Naive thymus-derived CD4-positive, alpha-beta T cell (primary cell): ENCODE results near the gene AOAH. TPM values are rescaled to one million over a fixed set of nuclear protein-coding genes. Genes with fewer than 3 reads are reported as not detected.

ENCODE experiments used
- ATAC-seq: fragments of 150-1000 bp; cut with Tn5 transposase; 2 replicates; pipeline ENCODE4 v1.10.0; 2021; ENCODE audit warnings: mild to moderate bottlenecking, moderate library complexity
- CTCF ChIA-PET: fragments of 350-600 bp; sonication (Branson Sonifier 250); formaldehyde crosslinking; loops from one replicate; lab custom pipeline; 2021; ENCODE audit warnings: antibody characterized with exemption; lab: Charles Lee
- POLR2A ChIA-PET: fragments of 350-600 bp; sonication (Branson Sonifier 250); formaldehyde crosslinking; loops from one replicate; lab custom pipeline; 2021; ENCODE audit warnings: antibody characterized with exemption, inconsistent platforms; lab: Charles Lee
- DNase-seq, 9 donors: peaks; one replicate each; pipeline versions ENCODE4 v3.0.0 to v3.0.0-alpha.2; 2020 to 2022; ENCODE audit warnings: mixed read lengths in 1 of 9
- H3K27ac ChIP-seq: one replicate; pipeline ENCODE4 v1.7.0; 2013; ENCODE audit warnings: mild to moderate bottlenecking, low read depth, low read length, moderate library complexity
- H3K27me3 ChIP-seq, 2 donors: one replicate each; pipeline ENCODE4 v1.7.0; 2013; ENCODE audit warnings: low read length in 2 of 2, mild to moderate bottlenecking in 2 of 2, moderate library complexity in 2 of 2; ENCODE audit not compliant: control insufficient read depth in 2 of 2, insufficient read depth in 2 of 2
- H3K36me3 ChIP-seq, 3 experiments: 1 replicate in 2 of 3; 2 replicates in 1 of 3; pipeline ENCODE4 v1.7.0; 2013; ENCODE audit warnings: low read length in 3 of 3, mild to moderate bottlenecking in 3 of 3, moderate library complexity in 1 of 3; ENCODE audit not compliant: insufficient read depth in 3 of 3, control insufficient read depth in 2 of 3
- H3K4me1 ChIP-seq, 2 donors: one replicate each; pipeline ENCODE4 v1.7.0; 2013; ENCODE audit warnings: low read length in 2 of 2, mild to moderate bottlenecking in 2 of 2, moderate library complexity in 1 of 2; ENCODE audit not compliant: control insufficient read depth in 2 of 2, insufficient read depth in 2 of 2
- H3K4me3 ChIP-seq: 2 replicates; pipeline ENCODE4 v1.7.0; 2013; ENCODE audit warnings: mild to moderate bottlenecking, low read length
- H3K9me3 ChIP-seq, 3 experiments: 1 replicate in 2 of 3; 2 replicates in 1 of 3; pipeline ENCODE4 v1.7.0; 2013; ENCODE audit warnings: low read length in 3 of 3; ENCODE audit not compliant: control insufficient read depth in 2 of 3
- H3K27ac Mint-ChIP-seq, 9 donors: one replicate each; pipeline ENCODE4 v1.8.0; 2020 to 2022; ENCODE audit warnings: mixed read lengths in 9 of 9, mild to moderate bottlenecking in 8 of 9, moderate library complexity in 5 of 9, inconsistent platforms in 2 of 9
- H3K27me3 Mint-ChIP-seq, 5 donors: one replicate each; pipeline ENCODE4 v1.8.0; 2021 to 2022; ENCODE audit warnings: mixed read lengths in 5 of 5, mild to moderate bottlenecking in 1 of 5
- H3K36me3 Mint-ChIP-seq, 5 donors: one replicate each; pipeline ENCODE4 v1.8.0; 2020 to 2022; ENCODE audit warnings: mixed read lengths in 5 of 5, mild to moderate bottlenecking in 3 of 5, inconsistent platforms in 1 of 5
- H3K4me1 Mint-ChIP-seq, 7 donors: one replicate each; pipeline ENCODE4 v1.8.0; 2020 to 2022; ENCODE audit warnings: mixed read lengths in 7 of 7, mild to moderate bottlenecking in 3 of 7, inconsistent platforms in 1 of 7
- H3K4me3 Mint-ChIP-seq, 10 donors: one replicate each; pipeline ENCODE4 v1.8.0; 2020 to 2022; ENCODE audit warnings: mild to moderate bottlenecking in 10 of 10, mixed read lengths in 10 of 10, moderate library complexity in 6 of 10, inconsistent platforms in 2 of 10
- H3K9me3 Mint-ChIP-seq, 11 donors: one replicate each; pipeline ENCODE4 v1.8.0; 2020 to 2022; ENCODE audit warnings: mixed read lengths in 11 of 11, mild to moderate bottlenecking in 4 of 11, inconsistent platforms in 1 of 11, moderate library complexity in 1 of 11
- intact Hi-C, 2 donors: fragments of 100-400 bp; cut with micrococcal nuclease; formaldehyde crosslinking; loops; one replicate each; pipeline ENCODE4 v1.15.1; 2023
- polyA plus RNA-seq, 2 donors: library from polyadenylated mRNA; unstranded; fragments of 300-500 nt; fragmentation: Illumina TruSeq; gene quantifications; one replicate each; pipeline ENCODE4 v1.2.3, GENCODE V29; 2021
- total RNA-seq, 6 experiments: library from RNA in 5 of 6; stranded (reverse) in 5 of 6; gene quantifications; 1 replicate in 5 of 6; 2 replicates in 1 of 6; pipeline ENCODE4 v1.2.3 and lab custom pipeline; 2021 to 2026

The AOAH gene
- total and polyA plus RNA-seq, 7 experiments from 2014 or later, result 6.3 to 127 (median 15.5) TPM

DNA sequence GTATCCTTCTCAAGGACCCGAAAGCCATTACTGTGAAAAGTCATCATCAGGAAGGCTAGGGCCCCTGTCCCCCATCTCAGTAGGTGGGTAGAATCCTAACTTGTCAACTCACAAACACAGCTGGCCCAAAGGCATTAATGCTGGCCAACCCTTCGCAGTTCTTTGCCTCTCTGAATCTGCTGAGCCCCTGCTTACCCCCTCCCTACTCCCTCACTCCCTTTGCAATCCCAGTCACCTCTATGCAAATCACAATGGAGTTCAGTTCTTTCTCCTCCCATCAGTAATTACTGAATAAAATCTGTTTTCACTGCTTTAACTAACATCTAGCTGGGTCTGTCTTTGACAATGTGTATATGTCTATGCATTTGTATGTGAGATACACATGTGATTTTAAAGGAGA, 38.1 kb upstream of the AOAH start:
- no peaks in the 10 kb centered on the region for H3K36me3 ChIP-seq
- ChIA-PET CTCF (interaction anchor here (1.7 kb wide), 1 partner anchor 13 kb away, joined by 5 read pairs; no protein-coding TSS in a partner anchor), POLR2A (interaction anchor here (1.3 kb wide), 1 partner anchor 9 kb away, joined by 3 read pairs; no protein-coding TSS in a partner anchor)
- ATAC-seq (no peak), DNase-seq (no peak)
- H3K4me3 ChIP-seq, result no peak overlapping the region
- Mint-ChIP-seq H3K9me3 (peaks cover 0 to 4% (median 0%) of the 10 kb centered on the region in 11 donors), H3K27ac (peak overlapping the region in 2 of 9 donors; percentile 61 to 74), H3K4me1 (peaks cover 12 to 47% (median 36%) of the 10 kb centered on the region in 7 donors), H3K36me3 (peaks cover 0 to 3% (median 0%) of the 10 kb centered on the region in 5 donors), H3K27me3 (peaks cover 0 to 3% (median 0%) of the 10 kb centered on the region in 5 donors), H3K4me3 (no peak overlapping the region)
- intact Hi-C loops, result no loop called here
- no peaks in the 10 kb centered on the region for H3K9me3 ChIP-seq
- H3K4me1 ChIP-seq, result peaks cover 0 to 13% of the 10 kb centered on the region in 2 donors
- no peak overlapping the region for H3K27ac ChIP-seq
- H3K27me3 ChIP-seq, result no peaks in the 10 kb centered on the region

DNA sequence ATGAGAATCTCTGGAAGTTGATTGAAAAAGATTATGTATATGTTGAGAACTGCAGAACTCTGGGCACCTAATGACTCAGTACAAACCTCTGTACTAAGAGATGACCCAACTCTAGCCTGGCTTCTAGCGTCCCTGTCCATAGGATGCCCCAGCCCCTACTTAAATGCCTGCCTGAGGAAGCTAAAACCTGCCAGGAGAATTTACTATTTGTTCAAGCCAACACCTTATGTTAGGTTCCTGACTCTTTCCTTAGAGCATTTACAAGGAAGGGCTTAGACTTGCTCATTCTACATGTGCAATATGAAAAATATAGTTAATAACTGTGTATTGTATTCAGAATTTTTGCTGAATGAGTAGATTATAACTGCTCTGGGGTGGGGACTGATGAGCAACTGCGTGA, 37.5 kb upstream of the AOAH start:
- H3K27me3 ChIP-seq, result no peaks in the 10 kb centered on the region
- intact Hi-C loops, result loop anchor here in 1 of 2 donors (2.0 kb wide), 1 partner anchor 15 kb away; no protein-coding TSS in a partner anchor
- ChIA-PET CTCF (interaction anchor here (1.7 kb wide), 1 partner anchor 13 kb away, joined by 5 read pairs; no protein-coding TSS in a partner anchor), POLR2A (interaction anchor here (1.3 kb wide), 1 partner anchor 8 kb away, joined by 3 read pairs; no protein-coding TSS in a partner anchor)
- DNase-seq (no peak), ATAC-seq (no peak)
- H3K36me3 ChIP-seq, result no peaks in the 10 kb centered on the region
- Mint-ChIP-seq H3K9me3 (peaks cover 0 to 4% (median 0%) of the 10 kb centered on the region in 11 donors), H3K36me3 (peaks cover 0 to 3% (median 0%) of the 10 kb centered on the region in 5 donors), H3K27me3 (peaks cover 0 to 3% (median 0%) of the 10 kb centered on the region in 5 donors), H3K4me3 (no peak overlapping the region), H3K4me1 (peaks cover 10 to 42% (median 33%) of the 10 kb centered on the region in 7 donors), H3K27ac (no peak overlapping the region)
- H3K9me3 ChIP-seq, result no peaks in the 10 kb centered on the region
- no peak overlapping the region for H3K4me3 ChIP-seq
- peaks cover 0 to 13% of the 10 kb centered on the region in 2 donors for H3K4me1 ChIP-seq
- no peak overlapping the region for H3K27ac ChIP-seq

DNA sequence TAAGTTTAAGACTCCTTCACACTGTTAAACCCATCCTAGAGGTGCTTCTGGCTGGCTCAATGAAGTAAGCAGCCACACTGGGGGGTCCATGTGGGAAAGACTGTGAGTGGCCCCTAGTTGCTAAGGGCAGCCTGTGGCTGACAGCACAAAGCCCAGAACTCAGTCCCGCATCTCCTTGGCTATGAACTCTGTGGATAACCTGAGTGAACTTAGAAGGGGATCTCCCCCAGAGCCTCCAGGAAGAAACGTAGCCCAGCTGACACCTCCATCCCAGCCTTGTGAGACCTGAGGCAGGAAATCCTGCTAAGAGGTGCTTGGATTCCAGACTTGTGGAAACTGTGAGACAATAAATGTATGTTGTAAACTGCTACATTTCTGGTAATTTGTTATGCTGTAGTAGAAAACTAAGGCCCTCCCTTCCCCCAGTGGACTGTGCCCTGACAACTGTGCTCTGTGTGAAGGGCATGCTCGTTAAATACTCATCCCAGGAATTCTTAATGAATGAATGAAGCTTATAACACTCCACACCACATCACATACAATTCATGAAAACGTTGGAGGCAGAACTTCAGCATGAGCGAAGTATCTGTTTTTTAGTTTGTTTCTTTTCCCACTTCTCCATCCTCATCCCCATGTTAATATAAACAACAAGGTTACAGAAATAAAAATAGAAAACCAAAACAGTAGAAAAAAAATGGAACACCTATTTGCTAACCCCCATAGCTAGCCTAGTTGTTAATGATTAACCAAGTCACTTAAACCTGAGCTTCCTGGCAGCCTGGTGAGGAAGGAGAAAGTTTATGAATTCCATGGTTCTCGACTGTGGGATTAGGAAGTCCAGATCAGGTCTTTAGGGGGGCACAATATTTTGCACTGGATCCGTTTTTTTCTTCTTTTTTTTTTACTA, 36.8 kb upstream of the AOAH start:
- H3K27me3 ChIP-seq, result no peaks in the 10 kb centered on the region
- intact Hi-C loops, result loop anchor here in 1 of 2 donors (2.0 kb wide), 1 partner anchor 16 kb away; no protein-coding TSS in a partner anchor
- no peak for DNase-seq
- H3K4me1 Mint-ChIP-seq, result peaks cover 10 to 35% (median 25%) of the 10 kb centered on the region in 7 donors
- no peaks in the 10 kb centered on the region for H3K9me3 ChIP-seq
- ChIA-PET POLR2A (interaction anchor here (1.0 kb wide), 1 partner anchor 14 kb away, joined by 3 read pairs; no protein-coding TSS in a partner anchor), CTCF (interaction anchor here (0.7 kb wide), 1 partner anchor 320 kb away, joined by 3 read pairs; no protein-coding TSS in a partner anchor)
- H3K36me3 Mint-ChIP-seq, result peaks cover 0 to 3% (median 0%) of the 10 kb centered on the region in 5 donors
- no peak overlapping the region for H3K27ac ChIP-seq
- peaks cover 0 to 13% of the 10 kb centered on the region in 2 donors for H3K4me1 ChIP-seq
- H3K27me3 Mint-ChIP-seq, result peaks cover 0 to 3% (median 0%) of the 10 kb centered on the region in 5 donors
- no peak overlapping the region for H3K4me3 ChIP-seq
- no peak for ATAC-seq
- H3K4me3 Mint-ChIP-seq, result no peak overlapping the region
- H3K27ac Mint-ChIP-seq, result peak overlapping the region in 2 of 9 donors; percentile 10 to 36
- H3K9me3 Mint-ChIP-seq, result peaks cover 0 to 4% (median 0%) of the 10 kb centered on the region in 11 donors
- no peaks in the 10 kb centered on the region for H3K36me3 ChIP-seq

- H3K27me3 Mint-ChIP-seq, result peaks cover 0 to 3% (median 0%) of the 10 kb centered on the region in 5 donors
- no peak for ATAC-seq
- no peaks in the 10 kb centered on the region for H3K9me3 Mint-ChIP-seq
- H3K4me3 ChIP-seq, result no peak overlapping the region
- no peak overlapping the region for H3K27ac ChIP-seq
- no peaks in the 10 kb centered on the region for H3K27me3 ChIP-seq
- ChIA-PET POLR2A (no interaction called here), CTCF (no interaction called here)
- intact Hi-C loops, result no loop called here
- no peaks in the 10 kb centered on the region for H3K36me3 ChIP-seq
- peaks cover 0 to 3% (median 0%) of the 10 kb centered on the region in 5 donors for H3K36me3 Mint-ChIP-seq
- H3K4me1 ChIP-seq, result no peaks in the 10 kb centered on the region
- no peak overlapping the region for H3K27ac Mint-ChIP-seq
- peaks cover 3 to 13% (median 7%) of the 10 kb centered on the region in 7 donors for H3K4me1 Mint-ChIP-seq
- no peak for DNase-seq
- no peak overlapping the region for H3K4me3 Mint-ChIP-seq
- no peaks in the 10 kb centered on the region for H3K9me3 ChIP-seq
Observed at GRCh38 chr7:36758879-36759278, 34.6 kb upstream of the AOAH start.

GRCh38 chr7:36755484-36755883, 31.2 kb upstream of the AOAH start:
- H3K36me3 Mint-ChIP-seq, result peaks cover 0 to 3% (median 0%) of the 10 kb centered on the region in 5 donors
- no peak for DNase-seq
- POLR2A ChIA-PET, result no interaction called here
- H3K4me1 ChIP-seq, result no peaks in the 10 kb centered on the region
- no peaks in the 10 kb centered on the region for H3K36me3 ChIP-seq
- H3K27me3 Mint-ChIP-seq, result peaks cover 0 to 2% (median 0%) of the 10 kb centered on the region in 5 donors
- no peak overlapping the region for H3K27ac ChIP-seq
- H3K4me1 Mint-ChIP-seq, result peaks cover 0 to 7% (median 0%) of the 10 kb centered on the region in 7 donors
- intact Hi-C loops, result no loop called here
- H3K27me3 ChIP-seq, result no peaks in the 10 kb centered on the region
- H3K9me3 ChIP-seq, result no peaks in the 10 kb centered on the region
- H3K4me3 ChIP-seq, result no peak overlapping the region
- CTCF ChIA-PET, result no interaction called here
- no peaks in the 10 kb centered on the region for H3K9me3 Mint-ChIP-seq
- peak overlapping the region in 1 of 10 donors; percentile 12 for H3K4me3 Mint-ChIP-seq
- no peak for ATAC-seq
- H3K27ac Mint-ChIP-seq, result peak overlapping the region in 1 of 9 donors; percentile 25

DNA sequence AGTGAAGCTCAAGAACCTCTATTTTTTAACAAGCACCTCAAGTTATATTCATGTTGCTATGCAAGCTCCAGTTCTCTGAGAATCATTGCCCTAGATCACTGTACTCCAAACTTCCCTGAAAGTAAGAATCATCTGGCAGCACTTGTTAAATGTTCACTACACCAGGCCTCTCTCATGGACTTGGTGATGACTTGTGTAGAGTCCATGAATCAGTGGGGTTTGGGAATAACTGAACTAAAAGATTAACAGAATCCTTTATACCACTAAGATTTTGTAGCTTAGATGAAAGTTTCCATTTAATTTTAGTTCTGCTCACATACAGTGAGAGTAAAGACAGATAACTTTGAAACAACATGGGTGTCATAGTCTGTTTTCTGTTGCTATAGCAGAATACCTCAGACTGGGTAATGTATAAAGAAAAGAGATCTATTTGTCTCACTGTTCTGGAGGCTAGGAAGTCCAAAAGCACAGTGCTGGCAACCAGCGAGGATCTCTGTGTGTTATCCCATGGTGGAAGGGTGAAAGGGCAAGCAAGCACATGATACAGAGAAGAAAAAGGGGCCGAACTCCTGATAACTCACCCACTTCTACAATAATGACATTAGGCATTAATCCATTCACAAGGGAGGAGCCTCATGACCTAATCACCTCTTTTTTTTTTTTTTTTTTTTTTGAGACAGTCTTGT, 27.9 kb upstream of the AOAH start:
- Mint-ChIP-seq H3K4me3 (no peak overlapping the region), H3K9me3 (peaks cover 0 to 2% (median 0%) of the 10 kb centered on the region in 11 donors), H3K27me3 (peaks cover 0 to 5% (median 0%) of the 10 kb centered on the region in 5 donors), H3K27ac (peak overlapping the region in 4 of 9 donors; percentile 8 to 81 (median 52)), H3K4me1 (peaks cover 5 to 21% (median 14%) of the 10 kb centered on the region in 7 donors), H3K36me3 (peaks cover 0 to 9% (median 0%) of the 10 kb centered on the region in 5 donors)
- DNase-seq (no peak), ATAC-seq (no peak)
- ChIA-PET POLR2A (no interaction called here), CTCF (no interaction called here)
- no peaks in the 10 kb centered on the region for H3K36me3 ChIP-seq
- no peaks in the 10 kb centered on the region for H3K27me3 ChIP-seq
- H3K9me3 ChIP-seq, result no peaks in the 10 kb centered on the region
- H3K27ac ChIP-seq, result no peak overlapping the region
- intact Hi-C loops, result no loop called here
- no peak overlapping the region for H3K4me3 ChIP-seq
- H3K4me1 ChIP-seq, result peaks cover 0 to 11% of the 10 kb centered on the region in 2 donors
